ENCODE results near the gene PARVB.

PARVB gene

GRCh38 chr22:44002324-44002723 is 21.8 kb upstream of the PARVB start:
- ChIA-PET CTCF (interaction anchor here (1.6 kb wide), 1 partner anchor 9 kb away, joined by 4 read pairs; no protein-coding TSS in a partner anchor), POLR2A (ENCODE audit: low non-redundant PET) (no interaction called here)

GRCh38 chr22:44002997-44003396 is 21.1 kb upstream of the PARVB start:
- POLR2A ChIA-PET (ENCODE audit: low non-redundant PET), result no interaction called here
- no peak for DNase-seq (ENCODE audit: low spot score)
- TF ChIP-seq CTCF (conservative IDR thresholded peaks at IDR 0.05; ENCODE audit: low read depth), result no peak
- CTCF ChIA-PET, result interaction anchor here (1.1 kb wide), 1 partner anchor 11 kb away, joined by 3 read pairs; no protein-coding TSS in a partner anchor
- no peak overlapping the region for H3K27ac ChIP-seq

More at GRCh38 chr22:44002324-44002723, 21.8 kb upstream of the PARVB start:
- DNase-seq (ENCODE audit: low spot score), result no peak
- TF ChIP-seq CTCF (conservative IDR thresholded peaks at IDR 0.05; ENCODE audit: low read depth), result no peak
- H3K27ac ChIP-seq, result no peak overlapping the region

- CTCF ChIA-PET, result interaction anchor here (1.1 kb wide), 2 partner anchors 11 kb away, joined by 3 read pairs; no protein-coding TSS in a partner anchor
- TF ChIP-seq CTCF (conservative IDR thresholded peaks at IDR 0.05; ENCODE audit: low read depth), result no peak
- H3K27ac ChIP-seq, result no peak overlapping the region
- DNase-seq (ENCODE audit: low spot score), result no peak
- POLR2A ChIA-PET (ENCODE audit: low non-redundant PET), result no interaction called here
These were observed 20.5 kb upstream of the PARVB start for GRCh38 chr22:44003405-44004103.

- CTCF ChIA-PET, result interaction anchor here (1.1 kb wide), 2 partner anchors 10 to 11 kb away, joined by 3 read pairs; no protein-coding TSS in a partner anchor
- POLR2A ChIA-PET (ENCODE audit: low non-redundant PET), result no interaction called here
- no peak for TF ChIP-seq CTCF (conservative IDR thresholded peaks at IDR 0.05; ENCODE audit: low read depth)
- DNase-seq (ENCODE audit: low spot score), result no peak
- H3K27ac ChIP-seq, result no peak overlapping the region
These were observed 20.0 kb upstream of the PARVB start for GRCh38 chr22:44004104-44004460.

- ChIA-PET POLR2A (ENCODE audit: low non-redundant PET) (no interaction called here), CTCF (no interaction called here)
- no peak for DNase-seq (ENCODE audit: low spot score)
- TF ChIP-seq CTCF (conservative IDR thresholded peaks at IDR 0.05; ENCODE audit: low read depth), result no peak
- no peak overlapping the region for H3K27ac ChIP-seq
These were observed 18.6 kb upstream of the PARVB start for GRCh38 chr22:44005524-44005923.

GRCh38 chr22:44012162-44012561 is 11.9 kb upstream of the PARVB start:
- no peak overlapping the region for H3K27ac ChIP-seq
- no peak for TF ChIP-seq CTCF (conservative IDR thresholded peaks at IDR 0.05; ENCODE audit: low read depth)
- DNase-seq (ENCODE audit: low spot score), result no peak
- ChIA-PET POLR2A (ENCODE audit: low non-redundant PET) (no interaction called here), CTCF (no interaction called here)
